A673 (cell line): ENCODE data around the gene LRP1B. TPM values are rescaled to one million over a fixed set of nuclear protein-coding genes. Genes with fewer than 3 reads are reported as not detected.

Source experiments
- BruUV-seq: library from RNA; stranded (reverse); fragments of 400-500 nt; replicated peaks from 2 replicates; lab custom pipeline; 2021; lab: Mats Ljungman, UMichigan
- CTCF ChIA-PET: fragments of 300-600 bp; sonication (Branson Sonifier 250); formaldehyde crosslinking; loops from one replicate; lab custom pipeline; 2022; ENCODE audit warnings: antibody characterized with exemption; lab: Charles Lee
- POLR2A ChIA-PET: fragments of 300-600 bp; sonication (Branson Sonifier 250); formaldehyde crosslinking; loops from one replicate; lab custom pipeline; 2022; ENCODE audit warnings: antibody characterized with exemption; ENCODE audit not compliant: low non-redundant PET; lab: Charles Lee
- DNase-seq: peaks from one replicate; pipeline ENCODE4 v3.0.0-alpha.2; 2015; ENCODE audit warnings: low spot score
- H3K27ac ChIP-seq: fragments of 200-600 bp; sonication (generic); 2 replicates; pipeline ENCODE4 v1.5.1; 2016; ENCODE audit warnings: mixed run types, low read depth, mild to moderate bottlenecking, mixed read lengths, antibody characterized with exemption, low read length; ENCODE audit not compliant: poor library complexity, severe bottlenecking
- H3K27me3 ChIP-seq: fragments of 200-600 bp; sonication (generic); replicated peaks from 2 replicates; pipeline ENCODE4 v1.6.1; 2017; ENCODE audit warnings: mixed run types, low read depth, mild to moderate bottlenecking, mixed read lengths, antibody characterized with exemption, low read length; ENCODE audit not compliant: insufficient read depth, poor library complexity
- H3K36me3 ChIP-seq: fragments of 200-600 bp; sonication (generic); 2 replicates; pipeline ENCODE4 v1.6.1; 2016; ENCODE audit warnings: mixed run types, mild to moderate bottlenecking, mixed read lengths, antibody characterized with exemption, low read length; ENCODE audit not compliant: insufficient read depth, poor library complexity, severe bottlenecking
- H3K4me1 ChIP-seq: fragments of 200-600 bp; sonication (generic); 2 replicates; pipeline ENCODE4 v1.6.1; 2017; ENCODE audit warnings: mixed run types, mild to moderate bottlenecking, mixed read lengths, antibody characterized with exemption, low read length; ENCODE audit not compliant: insufficient read depth, poor library complexity, severe bottlenecking
- H3K4me3 ChIP-seq: fragments of 200-600 bp; sonication (generic); 2 replicates; pipeline ENCODE4 v1.5.1; 2016; ENCODE audit warnings: low read depth, mixed run types, mild to moderate bottlenecking, mixed read lengths, low read length; ENCODE audit not compliant: poor library complexity, severe bottlenecking
- H3K9me3 ChIP-seq: fragments of 200-600 bp; sonication (generic); 2 replicates; pipeline ENCODE4 v1.6.1; 2016; ENCODE audit warnings: mixed run types, low read depth, mild to moderate bottlenecking, mixed read lengths, antibody characterized with exemption, low read length; ENCODE audit not compliant: poor library complexity, severe bottlenecking
- CTCF ChIP-seq: fragments of 300-800, 200-600 bp; sonication (generic); conservative IDR thresholded peaks from 2 replicates; pipeline ENCODE4 v1.5.1; 2017; ENCODE audit warnings: low read depth, mild to moderate bottlenecking, antibody characterized with exemption, low read length, moderate library complexity, mixed read lengths
- EZH2 ChIP-seq: fragments of 200-600 bp; sonication (generic); IDR thresholded peaks from 2 replicates; pipeline ENCODE4 v1.6.1; 2017; ENCODE audit warnings: borderline replicate concordance, low read depth, mild to moderate bottlenecking, mixed read lengths, antibody characterized with exemption, low read length; ENCODE audit not compliant: poor library complexity, severe bottlenecking
- intact Hi-C: fragments of 100-400 bp; cut with micrococcal nuclease; formaldehyde crosslinking; loops from one replicate; pipeline ENCODE4 v1.10.0; 2022; ENCODE audit not compliant: unreplicated experiment
- total RNA-seq: library from RNA; stranded (reverse); gene quantifications from 2 replicates; pipeline ENCODE4 v1.2.3, GENCODE V29; 2021

LRP1B gene
- total RNA-seq, 1 experiment from 2014 or later: 9.9 TPM

GRCh38 chr2:142104134-142104758 is 26.6 kb downstream of the LRP1B start:
- ChIA-PET POLR2A (no interaction called here), CTCF (no interaction called here)
- Histone ChIP-seq H3K27ac (no peak overlapping the region), H3K4me3 (no peak overlapping the region), H3K36me3 (no peaks in the 10 kb centered on the region), H3K4me1 (peaks cover 14% of the 10 kb centered on the region), H3K9me3 (no peaks in the 10 kb centered on the region), H3K27me3 (peaks cover 6% of the 10 kb centered on the region)
- TF ChIP-seq EZH2: no peak
- no peak for TF ChIP-seq CTCF
- DNase-seq: peak; percentile 71
- intact Hi-C loops: no loop called here
- BruUV-seq: no TSS peak

- intact Hi-C loops: no loop called here
- DNase-seq: peak; percentile 28
- no peak overlapping the region for H3K4me3 ChIP-seq
- no TSS peak for BruUV-seq
- H3K36me3 ChIP-seq: no peaks in the 10 kb centered on the region
- H3K27me3 ChIP-seq: peaks cover 6% of the 10 kb centered on the region
- TF ChIP-seq EZH2 (no peak), CTCF (no peak)
- no peaks in the 10 kb centered on the region for H3K9me3 ChIP-seq
- no peak overlapping the region for H3K27ac ChIP-seq
- CTCF ChIA-PET: no interaction called here
- H3K4me1 ChIP-seq: peaks cover 16% of the 10 kb centered on the region
- POLR2A ChIA-PET: no interaction called here
Observed at GRCh38 chr2:142100970-142101369, 29.8 kb downstream of the LRP1B start.

- ChIA-PET POLR2A (no interaction called here), CTCF (no interaction called here)
- intact Hi-C loops: no loop called here
- Histone ChIP-seq H3K27me3 (peaks cover 6% of the 10 kb centered on the region), H3K9me3 (no peaks in the 10 kb centered on the region), H3K27ac (no peak overlapping the region), H3K4me1 (peaks cover 22% of the 10 kb centered on the region), H3K36me3 (no peaks in the 10 kb centered on the region), H3K4me3 (no peak overlapping the region)
- no peak for DNase-seq
- TF ChIP-seq EZH2 (no peak), CTCF (no peak)
- BruUV-seq: no TSS peak
Observed at GRCh38 chr2:142100139-142100873, 30.5 kb downstream of the LRP1B start.
